ENCODE measurements around the gene HDAC7.
A peak's percentile ranks its signal among the peaks of the same experiment; 100 is the strongest.
"Not testable (repeated sequence)": the region's sequence is repeated elsewhere in the genome, so short reads cannot be mapped to it uniquely, and the experiment has no call there.

The HDAC7 gene

GRCh38 chr12:47812797-47813510 is 6.7 kb downstream of the HDAC7 start:
- DNase-seq (ENCODE audit: low spot score) = no peak

- DNase-seq (ENCODE audit: low spot score) = no peak
Measured at GRCh38 chr12:47811581-47812484, 7.9 kb downstream of the HDAC7 start.

- DNase-seq (ENCODE audit: low spot score) = no peak
Measured at GRCh38 chr12:47811072-47811396, 8.7 kb downstream of the HDAC7 start.

GRCh38 chr12:47809518-47809917 is 10.2 kb downstream of the HDAC7 start:
- DNase-seq (ENCODE audit: low spot score) = not testable (repeated sequence)

- no peak for DNase-seq (ENCODE audit: low spot score)
Measured at GRCh38 chr12:47808574-47809365, 10.9 kb downstream of the HDAC7 start.

- no peak for DNase-seq (ENCODE audit: low spot score)
Measured at GRCh38 chr12:47808050-47808449, 11.7 kb downstream of the HDAC7 start.

GRCh38 chr12:47807338-47807737 is 12.4 kb downstream of the HDAC7 start:
- DNase-seq (ENCODE audit: low spot score) = no peak

- DNase-seq (ENCODE audit: low spot score) = no peak
Measured at GRCh38 chr12:47805417-47805816, 14.3 kb downstream of the HDAC7 start.

- no peak for DNase-seq (ENCODE audit: low spot score)
Measured at GRCh38 chr12:47804171-47804570, 15.5 kb downstream of the HDAC7 start.

GRCh38 chr12:47803191-47803875 is 16.4 kb downstream of the HDAC7 start:
- no peak for DNase-seq (ENCODE audit: low spot score)

GRCh38 chr12:47802312-47802711 is 17.4 kb downstream of the HDAC7 start:
- DNase-seq (ENCODE audit: low spot score) = no peak

GRCh38 chr12:47801904-47802246 is 17.8 kb downstream of the HDAC7 start:
- DNase-seq (ENCODE audit: low spot score) = no peak

GRCh38 chr12:47801170-47801903 is 18.4 kb downstream of the HDAC7 start:
- no peak for DNase-seq (ENCODE audit: low spot score)

GRCh38 chr12:47800582-47800981 is 19.1 kb downstream of the HDAC7 start:
- DNase-seq (ENCODE audit: low spot score) = no peak

- peak; percentile 87 for DNase-seq (ENCODE audit: low spot score)
Measured at GRCh38 chr12:47799357-47799955, 20.2 kb downstream of the HDAC7 start.

GRCh38 chr12:47798382-47798948 is 21.2 kb downstream of the HDAC7 start:
- DNase-seq (ENCODE audit: low spot score) = no peak

- DNase-seq (ENCODE audit: low spot score) = no peak
Measured at GRCh38 chr12:47797441-47797840, 22.3 kb downstream of the HDAC7 start.

- DNase-seq (ENCODE audit: low spot score) = no peak
Measured at GRCh38 chr12:47795814-47796411, 23.8 kb downstream of the HDAC7 start.

- no peak for DNase-seq (ENCODE audit: low spot score)
Measured at GRCh38 chr12:47795121-47795813, 24.4 kb downstream of the HDAC7 start.

- no peak for DNase-seq (ENCODE audit: low spot score)
Measured at GRCh38 chr12:47794679-47795078, 25.0 kb downstream of the HDAC7 start.

Measured in pons (tissue), 1 donor.